Measurements from ENCODE around the gene MEX3C.

GRCh38 chr18:51137891-51138290 lies 59.6 kb downstream of the MEX3C start:
- TF ChIP-seq EZH2phosphoT487 (IDR thresholded peaks at IDR 0.05; ENCODE audit: insufficient read depth, low read depth) (no peak), EZH2 (IDR thresholded peaks at IDR 0.05; ENCODE audit: insufficient read depth, poor library complexity, severe bottlenecking) (no peak)

Data from GM23248 (cell line).